HCT116 (cell line): ENCODE measurements around the gene KLK8. TPM values are rescaled to one million over a fixed set of nuclear protein-coding genes. Genes with fewer than 3 reads are reported as not detected.

Experiments
- ATAC-seq: fragments of 200-7000 bp; cut with Tn5 transposase; 2 replicates; pipeline ENCODE4 v1.9.1; 2020; ENCODE audit warnings: mild to moderate bottlenecking, moderate library complexity
- BruUV-seq: library from RNA; stranded (reverse); fragments of 400-500 nt; replicated peaks from 2 replicates; lab custom pipeline; 2021; lab: Mats Ljungman, UMichigan
- CTCF ChIA-PET: fragments of 300-600 bp; sonication (Branson Sonifier 250); formaldehyde crosslinking; loops from one replicate; lab custom pipeline; 2021; ENCODE audit warnings: antibody characterized with exemption; lab: Charles Lee
- POLR2A ChIA-PET: fragments of 300-600, 350-600 bp; sonication (Branson Sonifier 250); formaldehyde crosslinking; loops from one replicate; lab custom pipeline; 2021; ENCODE audit warnings: antibody characterized with exemption; lab: Charles Lee
- RAD21 ChIA-PET, 2 experiments: fragments of 300-600 bp; sonication (Branson Sonifier 250); formaldehyde crosslinking; loops; one replicate each; lab custom pipeline; 2023; ENCODE audit warnings: low total read pairs in 2 of 2; ENCODE audit not compliant: uncharacterized antibody in 2 of 2, unreplicated experiment in 2 of 2, low non-redundant PET in 1 of 2; lab: Charles Lee
- DNase-seq: peaks from one replicate; pipeline ENCODE4 v3.0.0-alpha.2; 2010; ENCODE audit warnings: low read depth, low spot score
- H2AFZ ChIP-seq: fragments of 200-600 bp; shearing (Covaris generic), sonication (generic); 2 replicates; pipeline ENCODE4 v1.6.1; 2017; ENCODE audit warnings: low read depth, mixed run types, mixed read lengths, antibody characterized with exemption, low read length; ENCODE audit not compliant: poor library complexity, severe bottlenecking
- H3K27ac ChIP-seq: 2 replicates; pipeline ENCODE4 v1.5.1; 2012; ENCODE audit warnings: low read depth, low read length
- H3K27me3 ChIP-seq: fragments of 200-600 bp; sonication (generic); 2 replicates; pipeline ENCODE4 v1.6.1; 2016; ENCODE audit warnings: mixed run types, low read length, mixed read lengths; ENCODE audit not compliant: insufficient read depth
- H3K36me3 ChIP-seq, 2 experiments: fragments of 200-500 bp in 1 of 2; fragments of 200-600 bp in 1 of 2; sonication (Bioruptor generic) in 1 of 2; sonication (generic) in 1 of 2; 2 replicates each; pipeline versions ENCODE4 v1.5.1 to v1.6.1; 2014 to 2016; ENCODE audit warnings: low read length in 2 of 2, inconsistent platforms in 1 of 2, mixed read lengths in 1 of 2, mixed run types in 1 of 2; ENCODE audit not compliant: insufficient read depth in 2 of 2, control insufficient read depth in 1 of 2
- H3K4me1 ChIP-seq, 2 experiments: fragments of 200-600 bp in 1 of 2; sonication (generic) in 1 of 2; 2 replicates each; pipeline versions ENCODE4 v1.5.1 to v1.6.1; 2012 to 2017; ENCODE audit warnings: low read length in 2 of 2, inconsistent platforms in 1 of 2, mild to moderate bottlenecking in 1 of 2, mixed read lengths in 1 of 2, mixed run types in 1 of 2, moderate library complexity in 1 of 2; ENCODE audit not compliant: insufficient read depth in 2 of 2, control insufficient read depth in 1 of 2
- H3K4me2 ChIP-seq: fragments of 200-600 bp; sonication (generic); 2 replicates; pipeline ENCODE4 v1.6.1; 2017; ENCODE audit warnings: mixed run types, low read length, mixed read lengths
- H3K4me3 ChIP-seq, 2 experiments: fragments of 200-600 bp in 1 of 2; sonication (generic) in 1 of 2; replicated peaks in 1 of 2; 2 replicates each; pipeline ENCODE4 v1.5.1; 2011 to 2016; ENCODE audit warnings: low read length in 2 of 2, control low read depth in 1 of 2, low read depth in 1 of 2, mild to moderate bottlenecking in 1 of 2, mixed read lengths in 1 of 2, mixed run types in 1 of 2
- H3K79me2 ChIP-seq: fragments of 200-600 bp; sonication (generic); 2 replicates; pipeline ENCODE4 v1.6.1; 2017; ENCODE audit warnings: mild to moderate bottlenecking, mixed run types, low read length, moderate library complexity, mixed read lengths; ENCODE audit not compliant: insufficient read depth
- H3K9ac ChIP-seq: fragments of 200-600 bp; sonication (generic); 2 replicates; pipeline ENCODE4 v1.6.1; 2016; ENCODE audit warnings: low read length, mixed read lengths
- H3K9me2 ChIP-seq: fragments of 200-600 bp; sonication (generic), shearing (Covaris generic); 2 replicates; pipeline ENCODE4 v1.6.1; 2017; ENCODE audit warnings: mixed run types, mild to moderate bottlenecking, moderate library complexity; ENCODE audit not compliant: insufficient read depth
- H3K9me3 ChIP-seq, 2 experiments: fragments of 200-500 bp in 1 of 2; fragments of 200-600 bp in 1 of 2; sonication (Bioruptor generic) in 1 of 2; sonication (generic) in 1 of 2; 2 replicates each; pipeline ENCODE4 v1.6.1; 2014 to 2017; ENCODE audit warnings: low read length in 2 of 2, mixed read lengths in 2 of 2, inconsistent platforms in 1 of 2, low read depth in 1 of 2, mild to moderate bottlenecking in 1 of 2, mixed run types in 1 of 2, moderate library complexity in 1 of 2; ENCODE audit not compliant: control insufficient read depth in 1 of 2, insufficient read depth in 1 of 2
- H4K20me1 ChIP-seq: fragments of 200-600 bp; sonication (generic), shearing (Covaris generic); 2 replicates; pipeline ENCODE4 v1.6.1; 2017; ENCODE audit warnings: mixed run types, mild to moderate bottlenecking, moderate library complexity; ENCODE audit not compliant: insufficient read depth
- CTCF ChIP-seq, 3 experiments: fragments of 200-600 bp in 1 of 3; sonication (generic) in 1 of 3; IDR thresholded peaks in 2 of 3; conservative IDR thresholded peaks in 1 of 3; 2 replicates each; pipeline ENCODE4 v1.5.1; 2012 to 2017; ENCODE audit warnings: low read depth in 2 of 3, low read length in 2 of 3, antibody characterized with exemption in 1 of 3, borderline replicate concordance in 1 of 3, control low read depth in 1 of 3, mild to moderate bottlenecking in 1 of 3, mixed read lengths in 1 of 3, mixed run types in 1 of 3, moderate library complexity in 1 of 3; ENCODE audit not compliant: insufficient read depth in 1 of 3
- EGR1 ChIP-seq: IDR thresholded peaks from 2 replicates; pipeline ENCODE4 v1.6.1; 2012; ENCODE audit warnings: low read depth
- RAD21 ChIP-seq: IDR thresholded peaks from 2 replicates; pipeline ENCODE4 v1.6.1; 2012; ENCODE audit warnings: low read depth, mild to moderate bottlenecking
- REST ChIP-seq: IDR thresholded peaks from 2 replicates; pipeline ENCODE4 v1.6.1; 2012; ENCODE audit warnings: low read depth
- ZFX ChIP-seq: fragments of 450-650 bp; IDR thresholded peaks from 2 replicates; pipeline ENCODE4 v1.6.1; 2017
- intact Hi-C: fragments of 100-400 bp; cut with micrococcal nuclease; formaldehyde crosslinking; loops from 2 replicates; pipeline ENCODE4 v1.10.0; 2022
- total RNA-seq: library from RNA; stranded (reverse); gene quantifications from one replicate; pipeline ENCODE4 v1.2.1, GENCODE V29; 2021; ENCODE audit not compliant: unreplicated experiment

The KLK8 gene
- total RNA-seq, 1 experiment from 2014 or later = 92.8 TPM

- Histone ChIP-seq H3K27me3 (no peaks in the 10 kb centered on the region), H3K9me2 (no peaks in the 10 kb centered on the region), H3K36me3 (no peaks in the 10 kb centered on the region), H3K4me3 (peak overlapping the region; percentile 37 to 53), H2AFZ (peak overlapping the region; percentile 55), H3K4me2 (peak overlapping the region; percentile 71), H3K4me1 (peaks cover 42 to 81% of the 10 kb centered on the region in 2 experiments), H3K79me2 (no peaks in the 10 kb centered on the region), H3K9ac (peak overlapping the region; percentile 65), H3K27ac (peak overlapping the region; percentile 95), H4K20me1 (no peaks in the 10 kb centered on the region), H3K9me3 (no peaks in the 10 kb centered on the region)
- DNase-seq (no peak), ATAC-seq (peak; percentile 56)
- ChIA-PET RAD21 (interaction anchor here (0.8 to 1.0 kb wide), 3 partner anchors 38 to 50 kb away, joined by 3 to 9 read pairs (median 5); no protein-coding TSS in a partner anchor), POLR2A (interaction anchor here (0.5 to 1.4 kb wide), 4 partner anchors 34 to 69 kb away, joined by 3 to 8 read pairs (median 3); no protein-coding TSS in a partner anchor), CTCF (interaction anchor here (1.0 kb wide), 1 partner anchor 48 kb away, joined by 3 read pairs; no protein-coding TSS in a partner anchor)
- BruUV-seq = TSS peak; percentile 34
- intact Hi-C loops = loop anchor here (2.0 to 5.0 kb wide), 3 partner anchors 33 to 48 kb away; partner anchors contain the start of gene KLK8
- TF ChIP-seq ZFX (no peak; the same call in 1 of the 2 replicates), EGR1 (peak; percentile 92)
These were observed 32.5 kb downstream of the KLK8 start for GRCh38 chr19:50968716-50969412.

GRCh38 chr19:50967929-50968715 is 33.3 kb downstream of the KLK8 start:
- ChIA-PET CTCF (no interaction called here), RAD21 (interaction anchor here in 1 of 2 experiments (0.8 to 1.0 kb wide), 2 partner anchors 50 to 51 kb away, joined by 5 to 9 read pairs; no protein-coding TSS in a partner anchor), POLR2A (no interaction called here)
- DNase-seq (no peak), ATAC-seq (peak; percentile 34)
- no peak overlapping the region for H2AFZ ChIP-seq
- H3K4me3 ChIP-seq = peak overlapping the region; percentile 37 to 53
- BruUV-seq = no TSS peak
- H3K79me2 ChIP-seq = no peaks in the 10 kb centered on the region
- peaks cover 42 to 74% of the 10 kb centered on the region in 2 experiments for H3K4me1 ChIP-seq
- intact Hi-C loops = loop anchor here (2.0 to 5.0 kb wide), 3 partner anchors 34 to 49 kb away; partner anchors contain the start of gene KLK8
- no peaks in the 10 kb centered on the region for H3K27me3 ChIP-seq
- H4K20me1 ChIP-seq = no peaks in the 10 kb centered on the region
- no peaks in the 10 kb centered on the region for H3K36me3 ChIP-seq
- TF ChIP-seq REST = no peak
- peak; percentile 65 for TF ChIP-seq RAD21
- peak in 1 of 3 experiments; percentile 8; a peak in 1 of 6 replicates for TF ChIP-seq CTCF (IDR thresholded peaks at IDR 0.05 in 2 of 3, conservative IDR thresholded peaks at IDR 0.05 in 1 of 3; ENCODE audit: borderline replicate concordance in 1 of 3, insufficient read depth in 1 of 3, low read depth in 2 of 3, low read length in 2 of 3)
- TF ChIP-seq, all 23 proteins: peak for 2
- peak overlapping the region; percentile 71 for H3K4me2 ChIP-seq
- no peaks in the 10 kb centered on the region for H3K9me2 ChIP-seq
- peak overlapping the region; percentile 65 for H3K9ac ChIP-seq
- no peaks in the 10 kb centered on the region for H3K9me3 ChIP-seq
- peak overlapping the region; percentile 95 for H3K27ac ChIP-seq
